Liver (tissue), 9 donors: Measurements from ENCODE around the gene GTF2F2. TPM values are rescaled to one million over a fixed set of nuclear protein-coding genes. Genes with fewer than 3 reads are reported as not detected.

Experiments used
- DNase-seq: peaks from one replicate; pipeline ENCODE4 v3.0.0-alpha.2; 2017; ENCODE audit warnings: low spot score
- H3K27ac ChIP-seq, 2 donors: one replicate each; pipeline ENCODE4 v1.7.0; 2013; ENCODE audit warnings: inconsistent platforms in 2 of 2, low read length in 2 of 2, control low read depth in 1 of 2, low read depth in 1 of 2, mild to moderate bottlenecking in 1 of 2
- H3K27me3 ChIP-seq, 4 donors: one replicate each; pipeline versions ENCODE4 v1.6.1 to v1.7.0; 2013; ENCODE audit warnings: low read length in 3 of 4, inconsistent platforms in 1 of 4, mild to moderate bottlenecking in 1 of 4, moderate library complexity in 1 of 4; ENCODE audit not compliant: control insufficient read depth in 4 of 4, insufficient read depth in 4 of 4
- H3K36me3 ChIP-seq, 4 donors: one replicate each; pipeline versions ENCODE4 v1.6.1 to v1.7.0; 2013; ENCODE audit warnings: low read length in 3 of 4, mild to moderate bottlenecking in 3 of 4, low read depth in 1 of 4, moderate library complexity in 1 of 4; ENCODE audit not compliant: control insufficient read depth in 4 of 4, insufficient read depth in 3 of 4
- H3K4me1 ChIP-seq, 4 donors: one replicate each; pipeline versions ENCODE4 v1.6.1 to v1.7.0; 2013; ENCODE audit warnings: low read length in 3 of 4, mild to moderate bottlenecking in 3 of 4, moderate library complexity in 1 of 4; ENCODE audit not compliant: control insufficient read depth in 4 of 4, insufficient read depth in 4 of 4
- H3K4me3 ChIP-seq, 3 donors: one replicate each; pipeline versions ENCODE4 v1.6.1 to v1.7.0; 2013; ENCODE audit warnings: low read length in 3 of 3, control low read depth in 1 of 3, low read depth in 1 of 3, mild to moderate bottlenecking in 1 of 3
- H3K9ac ChIP-seq, 2 donors: one replicate each; pipeline ENCODE4 v1.7.0; 2013; ENCODE audit warnings: low read length in 2 of 2, mild to moderate bottlenecking in 2 of 2, moderate library complexity in 2 of 2, control low read depth in 1 of 2, low read depth in 1 of 2
- H3K9me3 ChIP-seq, 4 donors: one replicate each; pipeline versions ENCODE4 v1.6.1 to v1.7.0; 2013; ENCODE audit warnings: low read length in 3 of 4; ENCODE audit not compliant: control insufficient read depth in 4 of 4
- EGR1 ChIP-seq, 2 donors: IDR thresholded peaks; 2 replicates each; pipeline ENCODE4 v1.6.1; 2016 to 2018; ENCODE audit warnings: antibody characterized with exemption in 2 of 2, low read depth in 2 of 2
- FOXA1 ChIP-seq: IDR thresholded peaks from 2 replicates; pipeline ENCODE4 v1.6.1; 2016; ENCODE audit warnings: antibody characterized with exemption
- FOXA2 ChIP-seq: IDR thresholded peaks from 2 replicates; pipeline ENCODE4 v1.6.1; 2016; ENCODE audit warnings: antibody characterized with exemption
- GABPA ChIP-seq, 2 donors: IDR thresholded peaks in 1 of 2; conservative IDR thresholded peaks in 1 of 2; 2 replicates each; pipeline ENCODE4 v1.6.1; 2016; ENCODE audit warnings: antibody characterized with exemption in 2 of 2, mild to moderate bottlenecking in 1 of 2, moderate library complexity in 1 of 2
- HNF4A ChIP-seq, 2 donors: conservative IDR thresholded peaks; 2 replicates each; pipeline ENCODE4 v1.6.1; 2016; ENCODE audit warnings: antibody characterized with exemption in 2 of 2, mild to moderate bottlenecking in 2 of 2
- HNF4G ChIP-seq: IDR thresholded peaks from 2 replicates; pipeline ENCODE4 v1.6.1; 2016; ENCODE audit warnings: antibody characterized with exemption
- JUND ChIP-seq, 2 donors: IDR thresholded peaks; 2 replicates each; pipeline ENCODE4 v1.6.1; 2016; ENCODE audit warnings: antibody characterized with exemption in 2 of 2
- NR2F2 ChIP-seq: IDR thresholded peaks from 2 replicates; pipeline ENCODE4 v1.6.1; 2016; ENCODE audit warnings: antibody characterized with exemption
- RXRA ChIP-seq, 2 donors: IDR thresholded peaks; 2 replicates each; pipeline ENCODE4 v1.6.1; 2017 to 2018; ENCODE audit warnings: antibody characterized with exemption in 2 of 2, mild to moderate bottlenecking in 1 of 2
- SP1 ChIP-seq: IDR thresholded peaks from 2 replicates; pipeline ENCODE4 v1.6.1; 2018; ENCODE audit warnings: antibody characterized with exemption, mild to moderate bottlenecking
- TAF1 ChIP-seq: conservative IDR thresholded peaks from 2 replicates; pipeline ENCODE4 v1.6.1; 2016; ENCODE audit warnings: antibody characterized with exemption, mild to moderate bottlenecking
- YY1 ChIP-seq: IDR thresholded peaks from 2 replicates; pipeline ENCODE4 v1.6.1; 2016; ENCODE audit warnings: antibody characterized with exemption, mild to moderate bottlenecking
- WGBS: extraction: QIAGEN DNeasy Blood & Tissue Kit; methylation state at CpG from one replicate; pipeline ENCODE4 v1.1.7; 2013; 5-methylcytosine and 5-hydroxymethylcytosine counted together
- polyA plus RNA-seq, 2 donors: library from polyadenylated mRNA; stranded (reverse) in 1 of 2; unstranded in 1 of 2; fragments of 200-250 nt in 1 of 2; fragments of >200 nt in 1 of 2; fragmentation: Nextera tagmentation in 1 of 2; extraction: Ambion mirVana in 1 of 2; gene quantifications; one replicate each; pipeline versions ENCODE4 v1.2.1 to v1.2.3, GENCODE V29; 2013 to 2015
- total RNA-seq, 2 donors: library from RNA; depleted of rRNA; stranded (reverse); fragments of >200 nt; gene quantifications; one replicate each; pipeline ENCODE4 v1.2.3, GENCODE V29; 2014
- TF ChIP-seq, protein P1 (sequence below): IDR thresholded peaks from 2 replicates; pipeline ENCODE4 v1.6.1; 2016; ENCODE audit warnings: antibody characterized with exemption
- TF ChIP-seq, protein P2 (sequence below): IDR thresholded peaks from 2 replicates; pipeline ENCODE4 v1.6.1; 2016; ENCODE audit warnings: antibody characterized with exemption
- TF ChIP-seq, protein P3 (sequence below): IDR thresholded peaks from 2 replicates; pipeline ENCODE4 v1.6.1; 2016; ENCODE audit warnings: antibody characterized with exemption
- donor health status: healthy.
- donor health status: healthy.
- donor health status: healthy.
- donor health status: healthy.
- donor health status: healthy.

Gene GTF2F2
- total and polyA plus RNA-seq, 4 donors = 6.0 to 8.5 (median 7.3) TPM

GRCh38 chr13:45258334-45258675 lies 138.0 kb downstream of the GTF2F2 start (continued):
- TF ChIP-seq, protein P1, sequence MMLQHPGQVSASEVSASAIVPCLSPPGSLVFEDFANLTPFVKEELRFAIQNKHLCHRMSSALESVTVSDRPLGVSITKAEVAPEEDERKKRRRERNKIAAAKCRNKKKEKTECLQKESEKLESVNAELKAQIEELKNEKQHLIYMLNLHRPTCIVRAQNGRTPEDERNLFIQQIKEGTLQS = no peak
- TF ChIP-seq YY1 (no peak), FOXA1 (no peak)

DNA sequence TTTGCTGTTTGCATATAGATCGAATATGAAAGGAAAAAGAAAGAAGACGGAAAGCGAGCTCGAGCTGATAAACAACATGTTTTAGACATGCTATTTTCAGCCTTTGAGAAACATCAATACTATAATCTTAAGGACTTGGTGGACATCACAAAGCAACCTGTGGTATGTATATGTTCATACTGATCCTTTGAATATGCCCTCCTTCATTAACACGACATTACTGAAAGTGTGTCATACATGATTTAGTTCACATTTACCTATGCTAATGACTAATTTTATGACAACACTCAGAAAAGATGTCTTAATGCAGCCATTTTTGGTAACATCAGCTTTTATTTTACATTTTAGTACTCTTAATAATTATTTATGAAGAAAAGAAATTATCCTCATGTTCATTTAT lies 146.9 kb downstream of the GTF2F2 start:
- peaks cover 0 to 1% (median 0%) of the 10 kb centered on the region in 4 donors for H3K36me3 ChIP-seq

DNA sequence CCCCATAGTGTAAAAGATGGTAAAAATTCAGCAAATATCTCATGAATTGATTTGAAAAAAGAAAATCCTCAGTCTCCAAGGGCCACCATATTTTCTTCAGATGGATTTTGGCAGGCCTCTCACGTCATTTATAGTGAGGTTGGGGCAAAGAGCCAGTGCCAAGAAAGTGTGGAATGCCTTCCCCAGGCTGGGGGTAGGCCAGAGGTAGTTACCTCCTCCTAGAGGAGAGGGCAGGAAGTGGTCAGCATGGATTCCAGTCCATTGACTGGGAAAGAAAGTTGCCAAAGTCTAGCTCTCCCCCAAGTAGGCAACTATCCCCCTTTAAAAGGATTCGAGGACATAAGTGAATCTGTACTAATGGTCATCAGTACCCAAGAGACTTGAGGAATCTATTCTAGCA lies 148.9 kb downstream of the GTF2F2 start:
- no peak overlapping the region for H3K27ac ChIP-seq
- TF ChIP-seq FOXA2 = no peak
- TF ChIP-seq, protein P2, sequence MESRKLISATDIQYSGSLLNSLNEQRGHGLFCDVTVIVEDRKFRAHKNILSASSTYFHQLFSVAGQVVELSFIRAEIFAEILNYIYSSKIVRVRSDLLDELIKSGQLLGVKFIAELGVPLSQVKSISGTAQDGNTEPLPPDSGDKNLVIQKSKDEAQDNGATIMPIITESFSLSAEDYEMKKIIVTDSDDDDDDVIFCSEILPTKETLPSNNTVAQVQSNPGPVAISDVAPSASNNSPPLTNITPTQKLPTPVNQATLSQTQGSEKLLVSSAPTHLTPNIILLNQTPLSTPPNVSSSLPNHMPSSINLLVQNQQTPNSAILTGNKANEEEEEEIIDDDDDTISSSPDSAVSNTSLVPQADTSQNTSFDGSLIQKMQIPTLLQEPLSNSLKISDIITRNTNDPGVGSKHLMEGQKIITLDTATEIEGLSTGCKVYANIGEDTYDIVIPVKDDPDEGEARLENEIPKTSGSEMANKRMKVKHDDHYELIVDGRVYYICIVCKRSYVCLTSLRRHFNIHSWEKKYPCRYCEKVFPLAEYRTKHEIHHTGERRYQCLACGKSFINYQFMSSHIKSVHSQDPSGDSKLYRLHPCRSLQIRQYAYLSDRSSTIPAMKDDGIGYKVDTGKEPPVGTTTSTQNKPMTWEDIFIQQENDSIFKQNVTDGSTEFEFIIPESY = no peak
- no peak for DNase-seq
- H3K27me3 ChIP-seq = no peaks in the 10 kb centered on the region
- H3K36me3 ChIP-seq = peaks cover 0 to 1% (median 0%) of the 10 kb centered on the region in 4 donors
- no peaks in the 10 kb centered on the region for H3K9me3 ChIP-seq
- H3K4me3 ChIP-seq = no peak overlapping the region
- 98% methylated on average over 2 of the region's 2 CpGs for WGBS
- H3K4me1 ChIP-seq = no peaks in the 10 kb centered on the region
- H3K9ac ChIP-seq = no peak overlapping the region

More for the DNA sequence above, 146.9 kb downstream of the GTF2F2 start:
- Histone ChIP-seq H3K4me3 (no peak overlapping the region), H3K9me3 (no peaks in the 10 kb centered on the region), H3K27ac (no peak overlapping the region), H3K27me3 (no peaks in the 10 kb centered on the region), H3K9ac (no peak overlapping the region), H3K4me1 (no peaks in the 10 kb centered on the region)
- no peak for DNase-seq
- WGBS = 94% methylated on average over 5 of the region's 5 CpGs
- TF ChIP-seq HNF4A (conservative IDR thresholded peaks at IDR 0.05) (no peak), HNF4G (no peak), TAF1 (no peak), FOXA2 (no peak)

GRCh38 chr13:45276913-45277312 lies 156.6 kb downstream of the GTF2F2 start:
- no peak overlapping the region for H3K27ac ChIP-seq
- no peaks in the 10 kb centered on the region for H3K36me3 ChIP-seq
- no peak for DNase-seq
- H3K9ac ChIP-seq = no peak overlapping the region
- peaks cover 0 to 1% (median 0%) of the 10 kb centered on the region in 4 donors for H3K4me1 ChIP-seq
- no peaks in the 10 kb centered on the region for H3K27me3 ChIP-seq
- 90% methylated on average over 3 of the region's 3 CpGs for WGBS
- no peak overlapping the region for H3K4me3 ChIP-seq
- H3K9me3 ChIP-seq = no peaks in the 10 kb centered on the region
- TF ChIP-seq FOXA1 = no peak

DNA sequence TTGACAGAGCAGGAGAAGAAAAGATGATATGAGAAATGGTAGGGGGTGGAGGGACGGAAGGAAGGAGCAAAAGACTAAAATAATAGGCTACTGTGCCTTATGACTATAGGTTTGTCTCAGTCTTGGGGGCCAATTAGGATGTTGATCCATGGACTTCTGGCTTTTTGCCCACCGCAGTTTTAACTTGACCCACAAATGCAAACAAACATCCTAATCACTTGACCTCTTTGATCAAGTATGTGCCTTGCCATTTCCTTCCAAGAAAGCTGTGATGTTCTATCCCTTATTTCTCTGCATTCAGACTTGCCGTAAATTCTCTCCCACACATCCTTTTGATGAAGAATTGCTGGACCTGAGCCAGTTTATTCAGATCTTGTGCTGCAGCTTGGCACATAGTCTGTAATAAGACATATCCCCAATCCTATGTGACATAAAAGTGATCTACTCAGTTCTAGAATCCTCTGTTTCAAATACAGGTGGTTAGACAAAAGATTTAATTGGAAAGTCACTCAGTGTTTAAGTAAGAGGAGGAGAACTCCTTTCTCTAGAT lies 157.9 kb downstream of the GTF2F2 start:
- no peak overlapping the region for H3K27ac ChIP-seq
- H3K36me3 ChIP-seq = no peaks in the 10 kb centered on the region
- peaks cover 0 to 1% (median 0%) of the 10 kb centered on the region in 4 donors for H3K4me1 ChIP-seq
- H3K9me3 ChIP-seq = no peaks in the 10 kb centered on the region
- no peak overlapping the region for H3K4me3 ChIP-seq
- TF ChIP-seq SP1 (no peak), JUND (IDR thresholded peaks at IDR 0.05) (no peak), FOXA1 (no peak), NR2F2 (no peak), EGR1 (IDR thresholded peaks at IDR 0.05; ENCODE audit: low read depth in 2 of 2) (no peak), RXRA (IDR thresholded peaks at IDR 0.05) (no peak), HNF4G (no peak), HNF4A (conservative IDR thresholded peaks at IDR 0.05) (no peak), YY1 (no peak), FOXA2 (no peak), GABPA (IDR thresholded peaks at IDR 0.05 in 1 of 2, conservative IDR thresholded peaks at IDR 0.05 in 1 of 2) (no peak)
- TF ChIP-seq, protein P3, sequence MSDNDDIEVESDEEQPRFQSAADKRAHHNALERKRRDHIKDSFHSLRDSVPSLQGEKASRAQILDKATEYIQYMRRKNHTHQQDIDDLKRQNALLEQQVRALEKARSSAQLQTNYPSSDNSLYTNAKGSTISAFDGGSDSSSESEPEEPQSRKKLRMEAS = no peak
- TF ChIP-seq, protein P2 = no peak
- TF ChIP-seq, protein P1 = no peak
- no peak for DNase-seq
- no peaks in the 10 kb centered on the region for H3K27me3 ChIP-seq
- H3K9ac ChIP-seq = no peak overlapping the region
- WGBS = 84% methylated on average over 3 of the region's 3 CpGs
